T-helper 17 cell (primary cell): Measurements from ENCODE around the gene PACSIN2. TPM values are rescaled to one million over a fixed set of nuclear protein-coding genes. Genes with fewer than 3 reads are reported as not detected.
"Not testable (repeated sequence)": the region's sequence is repeated elsewhere in the genome, so short reads cannot be mapped to it uniquely, and the experiment has no call there.

Experiments used
- ATAC-seq: fragments of 150-1000 bp; cut with Tn5 transposase; 2 replicates; pipeline ENCODE4 v1.10.0; 2021; ENCODE audit warnings: mild to moderate bottlenecking, moderate library complexity
- DNase-seq, 3 donors: peaks; one replicate each; pipeline versions ENCODE4 v3.0.0 to v3.0.0-alpha.2; 2020 to 2021
- H3K9me3 ChIP-seq: one replicate; pipeline ENCODE4 v1.7.0; 2013; ENCODE audit warnings: low read length, mild to moderate bottlenecking; ENCODE audit not compliant: control insufficient read depth, poor library complexity, severe bottlenecking
- H3K27ac Mint-ChIP-seq: one replicate; pipeline ENCODE4 v1.8.0; 2022; ENCODE audit warnings: mild to moderate bottlenecking, moderate library complexity, mixed read lengths
- H3K27me3 Mint-ChIP-seq: one replicate; pipeline ENCODE4 v1.8.0; 2022; ENCODE audit warnings: mixed read lengths
- H3K36me3 Mint-ChIP-seq: one replicate; pipeline ENCODE4 v1.8.0; 2022; ENCODE audit warnings: low read depth, mixed read lengths
- H3K4me1 Mint-ChIP-seq: one replicate; pipeline ENCODE4 v1.8.0; 2022; ENCODE audit warnings: mild to moderate bottlenecking, mixed read lengths
- H3K4me3 Mint-ChIP-seq: one replicate; pipeline ENCODE4 v1.8.0; 2022; ENCODE audit warnings: mild to moderate bottlenecking, moderate library complexity, mixed read lengths
- total RNA-seq, 4 donors: library from RNA in 2 of 4; stranded (reverse) in 2 of 4; gene quantifications; one replicate each; pipeline ENCODE4 v1.2.3 and lab custom pipeline; 2022 to 2026

The PACSIN2 gene
- total RNA-seq, 2 donors from 2014 or later, result 36.8 to 61.3 TPM

- no peaks in the 10 kb centered on the region for H3K9me3 ChIP-seq
- Mint-ChIP-seq H3K4me1 (peaks cover 45% of the 10 kb centered on the region), H3K27ac (no peak overlapping the region), H3K4me3 (peak overlapping the region; percentile 21), H3K27me3 (no peaks in the 10 kb centered on the region), H3K36me3 (no peaks in the 10 kb centered on the region)
- ATAC-seq (peak; percentile 42), DNase-seq (no peak)
Observed at GRCh38 chr22:42964994-42965699, 49.8 kb downstream of the PACSIN2 start.

GRCh38 chr22:42963231-42963595, 51.7 kb downstream of the PACSIN2 start:
- no peak overlapping the region for H3K4me3 Mint-ChIP-seq
- H3K4me1 Mint-ChIP-seq, result peaks cover 55% of the 10 kb centered on the region
- no peaks in the 10 kb centered on the region for H3K36me3 Mint-ChIP-seq
- H3K27me3 Mint-ChIP-seq, result no peaks in the 10 kb centered on the region
- peak overlapping the region; percentile 37 for H3K27ac Mint-ChIP-seq
- no peaks in the 10 kb centered on the region for H3K9me3 ChIP-seq
- no peak for DNase-seq
- ATAC-seq, result no peak

GRCh38 chr22:42962295-42963230, 52.4 kb downstream of the PACSIN2 start:
- DNase-seq (no peak), ATAC-seq (no peak)
- peaks cover 56% of the 10 kb centered on the region for H3K4me1 Mint-ChIP-seq
- H3K36me3 Mint-ChIP-seq, result no peaks in the 10 kb centered on the region
- H3K9me3 ChIP-seq, result no peaks in the 10 kb centered on the region
- H3K27me3 Mint-ChIP-seq, result no peaks in the 10 kb centered on the region
- peak overlapping the region; percentile 34 for H3K27ac Mint-ChIP-seq
- no peak overlapping the region for H3K4me3 Mint-ChIP-seq

GRCh38 chr22:42961810-42962209, 53.1 kb downstream of the PACSIN2 start:
- no peaks in the 10 kb centered on the region for H3K27me3 Mint-ChIP-seq
- ATAC-seq (no peak), DNase-seq (no peak)
- H3K36me3 Mint-ChIP-seq, result no peaks in the 10 kb centered on the region
- no peaks in the 10 kb centered on the region for H3K9me3 ChIP-seq
- H3K4me3 Mint-ChIP-seq, result peak overlapping the region; percentile 33
- H3K27ac Mint-ChIP-seq, result peak overlapping the region; percentile 34
- H3K4me1 Mint-ChIP-seq, result peaks cover 56% of the 10 kb centered on the region

GRCh38 chr22:42961400-42961690, 53.6 kb downstream of the PACSIN2 start:
- not testable (repeated sequence) for H3K36me3 Mint-ChIP-seq, H3K27me3 Mint-ChIP-seq, ATAC-seq, H3K27ac Mint-ChIP-seq, H3K9me3 ChIP-seq, H3K4me3 Mint-ChIP-seq, DNase-seq
- peaks cover 60% of the 10 kb centered on the region for H3K4me1 Mint-ChIP-seq

GRCh38 chr22:42960531-42961399, 54.2 kb downstream of the PACSIN2 start:
- peaks cover 56% of the 10 kb centered on the region for H3K4me1 Mint-ChIP-seq
- no peak overlapping the region for H3K4me3 Mint-ChIP-seq
- H3K27ac Mint-ChIP-seq, result peak overlapping the region; percentile 70
- H3K27me3 Mint-ChIP-seq, result no peaks in the 10 kb centered on the region
- H3K9me3 ChIP-seq, result no peaks in the 10 kb centered on the region
- DNase-seq (no peak), ATAC-seq (no peak)
- H3K36me3 Mint-ChIP-seq, result no peaks in the 10 kb centered on the region

GRCh38 chr22:42959576-42960509, 55.1 kb downstream of the PACSIN2 start:
- peak overlapping the region; percentile 70 for H3K27ac Mint-ChIP-seq
- no peaks in the 10 kb centered on the region for H3K36me3 Mint-ChIP-seq
- DNase-seq, result no peak

GRCh38 chr22:42958937-42959336, 56.0 kb downstream of the PACSIN2 start:
- no peaks in the 10 kb centered on the region for H3K27me3 Mint-ChIP-seq
- H3K4me3 Mint-ChIP-seq, result no peak overlapping the region
- peaks cover 53% of the 10 kb centered on the region for H3K4me1 Mint-ChIP-seq
- ATAC-seq, result no peak
- H3K9me3 ChIP-seq, result no peaks in the 10 kb centered on the region
- no peak for DNase-seq
- H3K36me3 Mint-ChIP-seq, result no peaks in the 10 kb centered on the region
- H3K27ac Mint-ChIP-seq, result no peak overlapping the region

More at GRCh38 chr22:42959576-42960509, 55.1 kb downstream of the PACSIN2 start:
- peaks cover 57% of the 10 kb centered on the region for H3K4me1 Mint-ChIP-seq
- H3K27me3 Mint-ChIP-seq, result no peaks in the 10 kb centered on the region
- no peak overlapping the region for H3K4me3 Mint-ChIP-seq
- no peaks in the 10 kb centered on the region for H3K9me3 ChIP-seq
- ATAC-seq, result no peak

- no peak for DNase-seq
- no peaks in the 10 kb centered on the region for H3K9me3 ChIP-seq
- Mint-ChIP-seq H3K36me3 (peaks cover 2% of the 10 kb centered on the region), H3K27ac (no peak overlapping the region), H3K4me3 (peak overlapping the region; percentile 41), H3K4me1 (peaks cover 52% of the 10 kb centered on the region), H3K27me3 (no peaks in the 10 kb centered on the region)
- ATAC-seq, result no peak
Observed at GRCh38 chr22:42957958-42958357, 57.0 kb downstream of the PACSIN2 start.

GRCh38 chr22:42957544-42957943, 57.4 kb downstream of the PACSIN2 start:
- Mint-ChIP-seq H3K4me1 (peaks cover 50% of the 10 kb centered on the region), H3K4me3 (no peak overlapping the region), H3K27me3 (no peaks in the 10 kb centered on the region), H3K27ac (no peak overlapping the region), H3K36me3 (peaks cover 2% of the 10 kb centered on the region)
- DNase-seq (no peak), ATAC-seq (no peak)
- H3K9me3 ChIP-seq, result no peaks in the 10 kb centered on the region

- no peak overlapping the region for H3K4me3 Mint-ChIP-seq
- H3K27ac Mint-ChIP-seq, result no peak overlapping the region
- H3K36me3 Mint-ChIP-seq, result peaks cover 2% of the 10 kb centered on the region
- ATAC-seq (no peak), DNase-seq (no peak)
- H3K4me1 Mint-ChIP-seq, result peaks cover 57% of the 10 kb centered on the region
- H3K9me3 ChIP-seq, result no peaks in the 10 kb centered on the region
- H3K27me3 Mint-ChIP-seq, result no peaks in the 10 kb centered on the region
Observed at GRCh38 chr22:42955848-42956247, 59.1 kb downstream of the PACSIN2 start.

- peaks cover 51% of the 10 kb centered on the region for H3K4me1 Mint-ChIP-seq
- no peak overlapping the region for H3K27ac Mint-ChIP-seq
Observed at GRCh38 chr22:42955087-42955635, 59.8 kb downstream of the PACSIN2 start.

More at GRCh38 chr22:42955087-42955635, 59.8 kb downstream of the PACSIN2 start:
- Mint-ChIP-seq H3K36me3 (peaks cover 2% of the 10 kb centered on the region), H3K4me3 (no peak overlapping the region), H3K27me3 (no peaks in the 10 kb centered on the region)
- DNase-seq (no peak), ATAC-seq (no peak)
- H3K9me3 ChIP-seq, result no peaks in the 10 kb centered on the region
